GM23338 (cell line): ENCODE data around the gene MGAT3. TPM values are rescaled to one million over a fixed set of nuclear protein-coding genes. Genes with fewer than 3 reads are reported as not detected.
A peak's percentile ranks its signal among the peaks of the same experiment; 100 is the strongest.

Experiments used
- ATAC-seq: fragments of 200-7000 bp; cut with Tn5 transposase; 3 replicates; pipeline ENCODE4 v1.9.1; 2020
- DNase-seq: peaks from one replicate; pipeline ENCODE4 v3.0.0-alpha.2; 2015; ENCODE audit warnings: low spot score
- H2AFZ ChIP-seq: fragments of 200-600 bp; sonication (generic); 2 replicates; pipeline ENCODE4 v1.8.0; 2016; ENCODE audit warnings: antibody characterized with exemption, mild to moderate bottlenecking, moderate library complexity
- H3F3A ChIP-seq: fragments of 200-600 bp; sonication (generic); replicated peaks from 2 replicates; pipeline ENCODE4 v1.8.0; 2017; ENCODE audit warnings: antibody characterized with exemption, mixed run types, low read depth
- H3K27ac ChIP-seq: fragments of 200-600 bp; sonication (generic); 2 replicates; pipeline ENCODE4 v1.6.1; 2016; ENCODE audit warnings: low read depth
- H3K27me3 ChIP-seq: fragments of 200-600 bp; sonication (generic); 2 replicates; pipeline ENCODE4 v1.8.0; 2016; ENCODE audit warnings: mild to moderate bottlenecking, mixed run types, moderate library complexity; ENCODE audit not compliant: insufficient read depth
- H3K36me3 ChIP-seq: fragments of 200-600 bp; sonication (generic); 2 replicates; pipeline ENCODE4 v1.8.0; 2016; ENCODE audit warnings: mild to moderate bottlenecking; ENCODE audit not compliant: insufficient read depth
- H3K4me1 ChIP-seq: fragments of 200-600 bp; sonication (generic); 2 replicates; pipeline ENCODE4 v1.8.0; 2016; ENCODE audit warnings: mild to moderate bottlenecking, moderate library complexity; ENCODE audit not compliant: insufficient read depth
- H3K4me2 ChIP-seq: fragments of 200-600 bp; sonication (generic); 2 replicates; pipeline ENCODE4 v1.7.1; 2017; ENCODE audit warnings: mixed run types
- H3K4me3 ChIP-seq: fragments of 200-600 bp; sonication (generic); 2 replicates; pipeline ENCODE4 v1.6.1; 2016; ENCODE audit warnings: mixed run types
- H3K79me2 ChIP-seq: fragments of 200-600 bp; sonication (generic); replicated peaks from 2 replicates; pipeline ENCODE4 v1.8.0; 2017; ENCODE audit warnings: mild to moderate bottlenecking; ENCODE audit not compliant: insufficient read depth
- H3K9me2 ChIP-seq: fragments of 200-600 bp; sonication (generic); 2 replicates; pipeline ENCODE4 v1.8.0; 2017; ENCODE audit not compliant: insufficient read depth
- H4K20me1 ChIP-seq: fragments of 200-600 bp; sonication (generic); replicated peaks from 2 replicates; pipeline ENCODE4 v1.8.0; 2017; ENCODE audit warnings: mild to moderate bottlenecking; ENCODE audit not compliant: insufficient read depth
- H3K27ac Mint-ChIP-seq: 2 replicates; pipeline ENCODE4 v1.8.0; 2020; ENCODE audit warnings: inconsistent platforms, mild to moderate bottlenecking, moderate library complexity, mixed read lengths
- H3K27me3 Mint-ChIP-seq: 3 replicates; pipeline ENCODE4 v1.8.0; 2022; ENCODE audit warnings: low read depth, mild to moderate bottlenecking, moderate library complexity, mixed read lengths, inconsistent platforms; ENCODE audit not compliant: insufficient read depth, poor library complexity
- H3K36me3 Mint-ChIP-seq: 3 replicates; pipeline ENCODE4 v1.8.0; 2021; ENCODE audit warnings: low read depth, mild to moderate bottlenecking, inconsistent platforms, moderate library complexity, mixed read lengths
- H3K4me1 Mint-ChIP-seq: 3 replicates; pipeline ENCODE4 v1.8.0; 2020; ENCODE audit warnings: mild to moderate bottlenecking, inconsistent platforms, mixed read lengths
- H3K4me3 Mint-ChIP-seq: 3 replicates; pipeline ENCODE4 v1.8.0; 2021; ENCODE audit warnings: moderate library complexity, mild to moderate bottlenecking, inconsistent platforms, mixed read lengths
- H3K9me3 Mint-ChIP-seq: 3 replicates; pipeline ENCODE4 v1.8.0; 2020; ENCODE audit warnings: moderate library complexity, mild to moderate bottlenecking, inconsistent platforms, mixed read lengths
- CREB1 ChIP-seq: fragments of 250-450 bp; sonication (Bioruptor Pico); IDR thresholded peaks from 2 replicates; pipeline ENCODE4 v1.5.0; 2020; ENCODE audit warnings: low read depth, mild to moderate bottlenecking, moderate library complexity
- CTCF ChIP-seq, 2 experiments: fragments of 200-600 bp in 1 of 2; sonication (generic) in 1 of 2; conservative IDR thresholded peaks; 2 replicates each; pipeline versions ENCODE4 v1.5.1 to v1.6.1; 2016 to 2017; ENCODE audit warnings: antibody characterized with exemption in 2 of 2, low read depth in 2 of 2, mild to moderate bottlenecking in 2 of 2, moderate library complexity in 1 of 2
- EZH2 ChIP-seq: fragments of 200-600 bp; sonication (generic); IDR thresholded peaks from one replicate; pipeline ENCODE4 v1.8.0; 2017; ENCODE audit warnings: antibody characterized with exemption, mild to moderate bottlenecking, low read depth; ENCODE audit not compliant: unreplicated experiment
- EZH2phosphoT487 ChIP-seq: fragments of 200-600 bp; sonication (generic); IDR thresholded peaks from one replicate; pipeline ENCODE4 v1.8.1; 2018; ENCODE audit warnings: antibody characterized with exemption; ENCODE audit not compliant: unreplicated experiment
- JUNB ChIP-seq: IDR thresholded peaks from one replicate; pipeline ENCODE4 v1.6.1; 2016; ENCODE audit warnings: antibody characterized with exemption; ENCODE audit not compliant: unreplicated experiment
- NANOG ChIP-seq: IDR thresholded peaks from 2 replicates; pipeline ENCODE4 v1.6.1; 2016; ENCODE audit warnings: antibody characterized with exemption, borderline replicate concordance
- STAT1 ChIP-seq: IDR thresholded peaks from one replicate; pipeline ENCODE4 v1.6.1; 2016; ENCODE audit warnings: antibody characterized with exemption; ENCODE audit not compliant: unreplicated experiment
- ZNF114 ChIP-seq: fragments of 250-450 bp; sonication (Bioruptor Pico); IDR thresholded peaks from 2 replicates; pipeline ENCODE4 v1.5.0; 2020; ENCODE audit warnings: mild to moderate bottlenecking, moderate library complexity
- ZNF462 ChIP-seq: fragments of 250-450 bp; sonication (Bioruptor Pico); IDR thresholded peaks from 2 replicates; pipeline ENCODE4 v1.5.0; 2020; ENCODE audit warnings: mild to moderate bottlenecking, moderate library complexity
- polyA plus RNA-seq: library from polyadenylated mRNA; unstranded; fragments of >200 nt; fragmentation: Nextera tagmentation; extraction: Ambion mirVana; gene quantifications from 2 replicates; pipeline ENCODE4 v1.2.1, GENCODE V29; 2016
- total RNA-seq: library from RNA; depleted of rRNA; stranded (reverse); fragments of >200 nt; shearing (Covaris generic); gene quantifications from 2 replicates; pipeline ENCODE4 v1.2.3, GENCODE V29; 2014
- TF ChIP-seq, protein P1 (sequence below): IDR thresholded peaks from 2 replicates; pipeline ENCODE4 v1.6.1; 2016; ENCODE audit warnings: antibody characterized with exemption
- TF ChIP-seq, protein P2 (sequence below): IDR thresholded peaks from one replicate; pipeline ENCODE4 v1.6.1; 2018; ENCODE audit warnings: antibody characterized with exemption; ENCODE audit not compliant: unreplicated experiment

Gene MGAT3
- total and polyA plus RNA-seq, 2 experiments from 2014 or later = 1.7 to 10.2 TPM

- Mint-ChIP-seq H3K27me3 (peaks cover 42% of the 10 kb centered on the region), H3K4me1 (peaks cover 36% of the 10 kb centered on the region), H3K9me3 (no peaks in the 10 kb centered on the region; the same call in 2 of the 3 replicates), H3K36me3 (peaks cover 3% of the 10 kb centered on the region; the same call in 1 of the 3 replicates), H3K4me3 (no peak overlapping the region), H3K27ac (no peak overlapping the region)
- H3K79me2 ChIP-seq = no peaks in the 10 kb centered on the region
- H2AFZ ChIP-seq = no peak overlapping the region
- peaks cover 11% of the 10 kb centered on the region; the same call in 1 of the 2 replicates for H3F3A ChIP-seq
- ATAC-seq (peak; percentile 65), DNase-seq (peak; percentile 56)
- H3K36me3 ChIP-seq = no peaks in the 10 kb centered on the region
- no peak overlapping the region for H3K27ac ChIP-seq
- H4K20me1 ChIP-seq = no peaks in the 10 kb centered on the region
- TF ChIP-seq CTCF (conservative IDR thresholded peaks at IDR 0.05; ENCODE audit: low read depth in 2 of 2) (no peak), EZH2 (no peak), EZH2phosphoT487 (no peak), ZNF114 (CRISPR knock-in tag) (no peak), STAT1 (no peak), CREB1 (CRISPR knock-in tag) (no peak), NANOG (no peak), ZNF462 (CRISPR knock-in tag) (no peak), JUNB (no peak)
- TF ChIP-seq, protein P1, sequence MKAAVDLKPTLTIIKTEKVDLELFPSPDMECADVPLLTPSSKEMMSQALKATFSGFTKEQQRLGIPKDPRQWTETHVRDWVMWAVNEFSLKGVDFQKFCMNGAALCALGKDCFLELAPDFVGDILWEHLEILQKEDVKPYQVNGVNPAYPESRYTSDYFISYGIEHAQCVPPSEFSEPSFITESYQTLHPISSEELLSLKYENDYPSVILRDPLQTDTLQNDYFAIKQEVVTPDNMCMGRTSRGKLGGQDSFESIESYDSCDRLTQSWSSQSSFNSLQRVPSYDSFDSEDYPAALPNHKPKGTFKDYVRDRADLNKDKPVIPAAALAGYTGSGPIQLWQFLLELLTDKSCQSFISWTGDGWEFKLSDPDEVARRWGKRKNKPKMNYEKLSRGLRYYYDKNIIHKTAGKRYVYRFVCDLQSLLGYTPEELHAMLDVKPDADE = no peak
- TF ChIP-seq, protein P2, sequence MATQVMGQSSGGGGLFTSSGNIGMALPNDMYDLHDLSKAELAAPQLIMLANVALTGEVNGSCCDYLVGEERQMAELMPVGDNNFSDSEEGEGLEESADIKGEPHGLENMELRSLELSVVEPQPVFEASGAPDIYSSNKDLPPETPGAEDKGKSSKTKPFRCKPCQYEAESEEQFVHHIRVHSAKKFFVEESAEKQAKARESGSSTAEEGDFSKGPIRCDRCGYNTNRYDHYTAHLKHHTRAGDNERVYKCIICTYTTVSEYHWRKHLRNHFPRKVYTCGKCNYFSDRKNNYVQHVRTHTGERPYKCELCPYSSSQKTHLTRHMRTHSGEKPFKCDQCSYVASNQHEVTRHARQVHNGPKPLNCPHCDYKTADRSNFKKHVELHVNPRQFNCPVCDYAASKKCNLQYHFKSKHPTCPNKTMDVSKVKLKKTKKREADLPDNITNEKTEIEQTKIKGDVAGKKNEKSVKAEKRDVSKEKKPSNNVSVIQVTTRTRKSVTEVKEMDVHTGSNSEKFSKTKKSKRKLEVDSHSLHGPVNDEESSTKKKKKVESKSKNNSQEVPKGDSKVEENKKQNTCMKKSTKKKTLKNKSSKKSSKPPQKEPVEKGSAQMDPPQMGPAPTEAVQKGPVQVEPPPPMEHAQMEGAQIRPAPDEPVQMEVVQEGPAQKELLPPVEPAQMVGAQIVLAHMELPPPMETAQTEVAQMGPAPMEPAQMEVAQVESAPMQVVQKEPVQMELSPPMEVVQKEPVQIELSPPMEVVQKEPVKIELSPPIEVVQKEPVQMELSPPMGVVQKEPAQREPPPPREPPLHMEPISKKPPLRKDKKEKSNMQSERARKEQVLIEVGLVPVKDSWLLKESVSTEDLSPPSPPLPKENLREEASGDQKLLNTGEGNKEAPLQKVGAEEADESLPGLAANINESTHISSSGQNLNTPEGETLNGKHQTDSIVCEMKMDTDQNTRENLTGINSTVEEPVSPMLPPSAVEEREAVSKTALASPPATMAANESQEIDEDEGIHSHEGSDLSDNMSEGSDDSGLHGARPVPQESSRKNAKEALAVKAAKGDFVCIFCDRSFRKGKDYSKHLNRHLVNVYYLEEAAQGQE = no peak
- no peaks in the 10 kb centered on the region for H3K9me2 ChIP-seq
- peaks cover 27% of the 10 kb centered on the region for H3K27me3 ChIP-seq
- H3K4me1 ChIP-seq = peaks cover 18% of the 10 kb centered on the region
- H3K4me2 ChIP-seq = 0 out of 2 replicates have a peak overlapping the region, but pooled peaks have one; percentile 20
- no peak overlapping the region for H3K4me3 ChIP-seq
These were observed 2.9 kb upstream of the MGAT3 start for GRCh38 chr22:39453765-39454378.
